Subcutaneous abdominal adipose tissue (tissue), 5 donors: ENCODE results near the gene IBA57.
"Not testable (repeated sequence)": the region's sequence is repeated elsewhere in the genome, so short reads cannot be mapped to it uniquely, and the experiment has no call there.

ENCODE experiments used
- H3K27ac ChIP-seq: one replicate; pipeline ENCODE4 v1.7.0; 2013; ENCODE audit warnings: low read depth, mild to moderate bottlenecking, inconsistent platforms, low read length, moderate library complexity
- H3K27me3 ChIP-seq, 5 donors: one replicate each; pipeline ENCODE4 v1.7.0; 2013; ENCODE audit warnings: low read length in 5 of 5, inconsistent platforms in 1 of 5; ENCODE audit not compliant: control insufficient read depth in 5 of 5, insufficient read depth in 4 of 5
- H3K36me3 ChIP-seq, 5 donors: one replicate each; pipeline ENCODE4 v1.7.0; 2013; ENCODE audit warnings: low read length in 5 of 5; ENCODE audit not compliant: control insufficient read depth in 5 of 5, insufficient read depth in 5 of 5
- H3K4me1 ChIP-seq, 5 donors: one replicate each; pipeline ENCODE4 v1.7.0; 2013; ENCODE audit warnings: low read length in 5 of 5, mild to moderate bottlenecking in 3 of 5, moderate library complexity in 1 of 5; ENCODE audit not compliant: control insufficient read depth in 5 of 5, insufficient read depth in 5 of 5
- H3K4me3 ChIP-seq, 5 donors: one replicate each; pipeline ENCODE4 v1.7.0; 2013; ENCODE audit warnings: low read length in 5 of 5, low read depth in 1 of 5
- H3K9ac ChIP-seq, 5 donors: one replicate each; pipeline ENCODE4 v1.7.0; 2013; ENCODE audit warnings: low read length in 5 of 5, mild to moderate bottlenecking in 4 of 5, moderate library complexity in 3 of 5
- H3K9me3 ChIP-seq, 5 donors: one replicate each; pipeline ENCODE4 v1.7.0; 2013; ENCODE audit warnings: low read length in 5 of 5; ENCODE audit not compliant: control insufficient read depth in 5 of 5
- donor health status: healthy.
- donor health status: healthy.
- donor health status: healthy.
- donor health status: healthy.
- donor health status: healthy.

IBA57 gene

GRCh38 chr1:228177721-228178710 lies 12.4 kb downstream of the IBA57 start:
- peaks cover 0 to 6% (median 3%) of the 10 kb centered on the region in 5 donors for H3K4me1 ChIP-seq
- H3K27ac ChIP-seq: no peak overlapping the region
- H3K27me3 ChIP-seq: no peaks in the 10 kb centered on the region
- no peak overlapping the region for H3K9ac ChIP-seq
- H3K9me3 ChIP-seq: no peaks in the 10 kb centered on the region
- H3K36me3 ChIP-seq: peaks cover 0 to 30% (median 21%) of the 10 kb centered on the region in 5 donors
- no peak overlapping the region for H3K4me3 ChIP-seq

- Histone ChIP-seq H3K27me3 (no peaks in the 10 kb centered on the region), H3K4me1 (peaks cover 0 to 6% (median 3%) of the 10 kb centered on the region in 5 donors), H3K36me3 (peaks cover 0 to 30% (median 21%) of the 10 kb centered on the region in 5 donors), H3K27ac (no peak overlapping the region), H3K9me3 (no peaks in the 10 kb centered on the region), H3K4me3 (no peak overlapping the region), H3K9ac (no peak overlapping the region)
These were observed 13.4 kb downstream of the IBA57 start for GRCh38 chr1:228178737-228179684.

DNA sequence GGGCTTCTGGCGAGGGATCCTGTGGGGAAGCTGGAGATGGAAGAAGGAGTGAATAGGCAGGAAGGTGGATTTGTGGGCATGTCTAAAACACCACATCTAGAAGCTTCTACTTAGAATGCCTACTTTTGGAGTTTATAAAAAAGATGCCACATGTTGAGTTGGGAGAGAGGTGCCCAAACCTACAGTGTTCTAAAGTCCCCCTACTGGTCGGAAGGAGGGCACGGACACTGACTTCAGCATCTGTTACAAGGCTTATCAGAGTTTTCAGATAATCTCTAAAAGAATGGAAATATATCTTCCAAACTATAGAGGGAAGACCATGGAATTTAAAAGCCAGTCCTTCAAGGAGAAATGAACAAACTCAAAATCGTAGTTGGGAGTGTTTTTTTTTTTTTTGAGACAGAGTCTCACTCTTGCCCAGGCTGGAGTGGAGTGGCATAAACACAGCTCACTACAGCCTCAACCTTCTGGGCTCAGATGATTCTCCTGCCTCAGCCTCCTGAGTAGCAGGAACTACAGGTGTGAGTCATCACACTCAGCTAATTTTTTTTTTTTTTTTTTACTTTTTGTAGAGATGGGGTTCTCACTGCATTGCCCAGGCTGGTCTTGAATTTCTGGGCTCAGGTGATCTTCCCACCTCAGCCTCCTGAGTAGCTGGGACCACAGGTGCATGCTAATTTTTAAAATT lies 14.8 kb downstream of the IBA57 start:
- no peak overlapping the region for H3K4me3 ChIP-seq
- H3K9me3 ChIP-seq: no peaks in the 10 kb centered on the region
- H3K36me3 ChIP-seq: peaks cover 0 to 20% (median 14%) of the 10 kb centered on the region in 5 donors
- no peaks in the 10 kb centered on the region for H3K27me3 ChIP-seq
- H3K9ac ChIP-seq: no peak overlapping the region
- no peak overlapping the region for H3K27ac ChIP-seq
- peaks cover 0 to 6% (median 0%) of the 10 kb centered on the region in 5 donors for H3K4me1 ChIP-seq

GRCh38 chr1:228180959-228181644 lies 15.5 kb downstream of the IBA57 start:
- H3K27ac ChIP-seq: no peak overlapping the region
- no peak overlapping the region for H3K9ac ChIP-seq
- no peaks in the 10 kb centered on the region for H3K27me3 ChIP-seq
- no peak overlapping the region for H3K4me3 ChIP-seq
- H3K36me3 ChIP-seq: peaks cover 0 to 13% (median 7%) of the 10 kb centered on the region in 5 donors
- no peaks in the 10 kb centered on the region for H3K9me3 ChIP-seq
- peaks cover 0 to 6% (median 0%) of the 10 kb centered on the region in 5 donors for H3K4me1 ChIP-seq

DNA sequence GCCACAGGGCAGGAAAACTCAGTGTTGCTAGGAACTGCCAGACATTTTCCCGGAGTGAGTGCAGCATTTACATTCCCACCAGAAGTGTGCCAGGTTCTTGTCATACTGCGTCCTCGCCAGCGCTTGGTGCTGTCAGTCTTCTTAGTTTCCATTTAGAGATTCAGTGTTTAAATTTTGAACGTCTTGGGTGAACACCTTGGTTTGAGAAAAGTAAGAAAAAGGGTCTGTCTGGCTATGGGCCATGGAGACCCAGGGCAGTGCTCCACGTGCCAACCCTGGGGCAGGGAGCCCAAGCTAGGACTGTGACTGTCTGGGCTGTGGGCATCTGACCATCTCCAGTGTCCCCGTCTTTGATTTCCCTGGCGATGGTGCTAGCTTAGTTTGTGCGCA lies 16.0 kb downstream of the IBA57 start:
- Histone ChIP-seq H3K4me3 (no peak overlapping the region), H3K4me1 (peaks cover 0 to 6% (median 0%) of the 10 kb centered on the region in 5 donors), H3K36me3 (peaks cover 0 to 11% (median 6%) of the 10 kb centered on the region in 5 donors), H3K9ac (no peak overlapping the region), H3K27me3 (no peaks in the 10 kb centered on the region), H3K27ac (no peak overlapping the region), H3K9me3 (no peaks in the 10 kb centered on the region)

DNA sequence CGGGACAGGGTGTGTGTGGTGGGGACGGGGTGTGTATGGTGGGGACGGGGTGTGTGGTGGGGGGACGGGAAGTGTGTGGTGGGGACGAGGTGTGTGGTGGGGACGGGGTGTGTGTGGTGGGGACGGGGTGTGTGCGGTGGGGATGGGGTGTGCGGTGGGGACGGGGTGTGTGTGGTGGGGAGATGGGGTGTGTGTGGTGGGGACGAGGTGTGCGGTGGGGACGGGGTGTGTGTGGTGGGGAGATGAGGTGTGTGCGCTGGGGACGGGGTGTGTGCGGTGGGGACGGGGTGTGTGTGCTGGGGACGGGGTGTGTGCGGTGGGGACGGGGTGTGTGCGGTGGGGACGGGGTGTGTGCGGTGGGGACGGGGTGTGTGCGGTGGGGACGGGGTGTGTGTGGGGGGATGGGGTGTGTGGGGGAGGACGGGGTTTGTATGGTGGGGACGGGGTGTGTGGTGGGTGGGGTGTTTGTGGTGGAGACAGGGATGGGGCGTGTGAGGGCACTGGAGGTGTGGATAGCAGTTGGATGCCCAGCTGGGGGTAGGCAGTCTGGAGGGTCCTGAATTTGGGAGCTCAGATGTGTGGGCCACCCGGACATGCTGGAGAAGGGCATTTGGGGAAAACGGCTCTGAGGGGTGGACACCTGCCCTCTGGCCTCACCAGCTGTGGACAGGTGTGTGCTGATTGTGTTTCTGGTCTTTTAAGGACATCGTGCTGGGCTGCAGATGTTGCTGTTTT lies 16.9 kb downstream of the IBA57 start:
- peaks cover 0 to 6% (median 0%) of the 10 kb centered on the region in 5 donors for H3K4me1 ChIP-seq

GRCh38 chr1:228184152-228184551 lies 18.5 kb downstream of the IBA57 start:
- H3K9ac ChIP-seq: no peak overlapping the region
- no peak overlapping the region for H3K4me3 ChIP-seq
- no peak overlapping the region for H3K27ac ChIP-seq
- peaks cover 0 to 6% (median 2%) of the 10 kb centered on the region in 5 donors for H3K36me3 ChIP-seq
- peaks cover 0 to 5% (median 0%) of the 10 kb centered on the region in 5 donors for H3K9me3 ChIP-seq
- H3K4me1 ChIP-seq: no peaks in the 10 kb centered on the region
- no peaks in the 10 kb centered on the region for H3K27me3 ChIP-seq

More for the DNA sequence above, 16.9 kb downstream of the IBA57 start:
- H3K36me3 ChIP-seq: peaks cover 0 to 9% (median 2%) of the 10 kb centered on the region in 5 donors
- no peak overlapping the region for H3K4me3 ChIP-seq
- no peak overlapping the region for H3K27ac ChIP-seq
- H3K27me3 ChIP-seq: no peaks in the 10 kb centered on the region
- no peak overlapping the region for H3K9ac ChIP-seq
- no peaks in the 10 kb centered on the region for H3K9me3 ChIP-seq

DNA sequence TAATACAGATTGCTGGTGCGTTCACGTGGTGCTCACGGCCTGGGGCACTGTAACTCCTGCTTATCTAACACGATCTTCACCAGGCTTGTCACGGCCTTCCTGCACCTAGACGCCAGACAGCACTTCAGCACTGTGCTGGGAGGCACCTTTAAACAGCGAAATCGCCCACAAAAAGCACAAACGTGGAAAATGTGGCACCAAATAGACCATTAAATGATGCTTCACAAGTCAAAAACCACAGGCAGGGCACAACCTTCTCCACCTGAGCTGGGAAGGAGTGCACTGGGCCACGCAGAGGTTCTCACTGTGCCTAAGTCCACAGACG lies 20.0 kb downstream of the IBA57 start:
- H3K9ac ChIP-seq: no peak overlapping the region
- H3K9me3 ChIP-seq: peaks cover 0 to 5% (median 0%) of the 10 kb centered on the region in 5 donors
- H3K27me3 ChIP-seq: no peaks in the 10 kb centered on the region
- H3K4me3 ChIP-seq: no peak overlapping the region
- H3K27ac ChIP-seq: no peak overlapping the region
- H3K4me1 ChIP-seq: no peaks in the 10 kb centered on the region
- peaks cover 0 to 6% (median 2%) of the 10 kb centered on the region in 5 donors for H3K36me3 ChIP-seq

DNA sequence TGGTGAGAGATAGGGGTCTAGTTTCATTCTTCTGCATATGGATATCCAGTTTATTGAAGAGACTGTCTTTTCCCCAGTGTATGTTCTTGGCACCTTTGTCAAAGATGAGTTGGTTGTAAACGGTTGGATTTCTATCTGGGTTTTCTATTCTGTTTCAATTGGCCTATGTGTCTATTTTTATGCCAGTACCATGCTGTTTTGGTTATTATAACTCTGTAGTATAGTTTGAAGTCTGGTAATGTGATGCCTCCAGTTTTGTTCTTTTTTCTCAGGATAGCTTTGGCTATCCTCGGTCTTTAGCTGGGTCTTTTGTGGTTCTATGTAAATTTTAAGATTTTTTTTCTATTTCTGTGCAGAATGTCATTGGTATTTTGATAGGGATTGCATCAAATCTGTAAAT lies 22.6 kb downstream of the IBA57 start:
- H3K9me3 ChIP-seq, H3K36me3 ChIP-seq, H3K4me1 ChIP-seq, H3K4me3 ChIP-seq, H3K27ac ChIP-seq, H3K27me3 ChIP-seq, H3K9ac ChIP-seq: not testable (repeated sequence)
